Measurements from ENCODE around the gene GLS.

The GLS gene

DNA sequence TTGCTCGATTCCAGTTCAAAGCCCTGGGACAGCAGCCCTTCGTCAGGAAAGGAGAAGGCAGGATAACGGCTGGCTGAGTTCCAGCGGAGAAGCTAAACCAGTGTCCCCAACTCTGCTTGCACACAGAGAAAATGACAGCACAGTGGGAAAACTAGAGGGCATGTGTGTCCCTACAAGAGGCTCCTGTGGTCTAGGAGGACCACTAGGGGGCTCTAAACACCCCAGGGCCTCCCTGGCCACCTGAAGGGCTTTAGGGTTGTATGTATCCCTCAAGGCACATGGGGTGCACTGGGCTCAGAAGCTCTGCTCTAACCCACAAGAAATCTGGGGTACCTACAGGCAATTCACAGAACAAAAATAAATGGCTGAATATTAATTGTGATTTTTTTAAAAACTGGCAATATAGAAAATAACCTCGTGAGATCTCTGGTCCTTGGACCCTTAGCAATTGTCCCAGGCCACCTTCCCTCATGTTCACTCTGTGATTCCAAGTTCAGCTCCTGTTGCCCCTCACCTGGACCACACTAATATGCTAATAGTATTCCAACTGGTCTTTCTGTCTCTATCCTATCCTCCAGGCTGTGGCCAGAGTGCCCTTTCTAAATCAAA, 115.8 kb downstream of the GLS start:
- no peak for DNase-seq

DNA sequence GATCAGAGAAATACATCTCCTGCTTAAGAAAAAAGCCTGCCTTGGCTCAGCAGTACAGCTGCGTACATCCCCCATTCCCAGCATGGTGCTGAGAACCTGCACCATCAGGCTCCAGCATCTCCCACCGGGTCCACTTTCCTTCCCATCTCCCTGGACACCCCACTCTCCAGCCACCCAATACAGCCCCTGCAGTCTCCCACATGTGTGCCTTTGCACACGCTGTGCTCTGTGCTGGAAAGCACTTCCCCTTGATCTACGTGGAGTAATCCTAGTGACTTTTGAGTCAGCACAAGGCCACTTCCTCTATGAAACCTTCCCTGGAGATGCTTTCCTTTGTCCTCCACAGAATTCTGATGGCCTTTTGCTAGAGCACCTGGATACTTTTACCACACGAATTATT, 116.3 kb downstream of the GLS start:
- no peak for DNase-seq

DNA sequence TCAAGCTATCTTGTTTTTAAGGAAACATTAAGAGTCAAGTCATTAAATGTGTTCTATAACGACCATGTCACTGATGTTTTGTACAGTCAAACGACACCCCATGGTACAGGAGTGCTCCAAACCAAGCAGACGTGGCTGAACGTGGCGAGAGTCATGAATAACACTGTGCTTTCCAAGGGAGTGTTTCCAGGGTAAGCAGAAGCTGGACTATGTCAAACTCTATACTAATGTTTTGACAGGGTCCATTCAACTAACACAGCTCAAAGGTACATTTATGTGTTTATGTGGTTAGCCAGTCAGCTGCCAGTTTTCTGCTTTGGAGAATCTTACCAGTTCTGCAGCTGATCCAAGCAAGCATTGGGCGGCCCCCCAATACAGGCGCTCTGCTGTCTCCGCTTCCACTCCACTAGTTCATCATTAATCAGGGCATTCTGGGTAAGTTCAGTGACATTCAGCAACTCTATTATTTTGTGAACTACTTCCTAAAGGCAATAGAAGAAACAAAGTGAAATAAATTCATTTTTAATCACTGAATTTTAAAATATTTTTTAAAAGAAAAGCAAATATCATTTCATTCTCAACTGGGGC, 117.0 kb downstream of the GLS start:
- no peak for DNase-seq

DNA sequence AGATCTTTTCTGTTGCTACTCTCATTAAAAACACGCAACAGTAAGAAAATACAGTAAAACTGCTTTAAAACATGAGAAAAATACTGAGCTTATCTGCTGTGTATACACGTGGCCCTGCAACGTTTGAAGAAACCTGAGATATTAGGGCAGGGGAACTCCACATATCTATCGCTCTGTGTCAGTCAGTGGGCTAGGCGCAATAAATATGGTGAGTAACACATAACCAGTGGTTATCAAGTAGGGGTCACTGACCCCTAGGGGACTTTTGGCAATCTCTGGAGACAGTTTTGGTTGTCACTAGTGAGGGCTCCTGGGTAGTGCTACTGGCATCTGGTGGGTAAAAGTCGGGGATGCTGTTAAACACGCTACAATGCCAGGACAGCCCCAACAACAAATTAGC, 118.4 kb downstream of the GLS start:
- no peak for DNase-seq

DNA sequence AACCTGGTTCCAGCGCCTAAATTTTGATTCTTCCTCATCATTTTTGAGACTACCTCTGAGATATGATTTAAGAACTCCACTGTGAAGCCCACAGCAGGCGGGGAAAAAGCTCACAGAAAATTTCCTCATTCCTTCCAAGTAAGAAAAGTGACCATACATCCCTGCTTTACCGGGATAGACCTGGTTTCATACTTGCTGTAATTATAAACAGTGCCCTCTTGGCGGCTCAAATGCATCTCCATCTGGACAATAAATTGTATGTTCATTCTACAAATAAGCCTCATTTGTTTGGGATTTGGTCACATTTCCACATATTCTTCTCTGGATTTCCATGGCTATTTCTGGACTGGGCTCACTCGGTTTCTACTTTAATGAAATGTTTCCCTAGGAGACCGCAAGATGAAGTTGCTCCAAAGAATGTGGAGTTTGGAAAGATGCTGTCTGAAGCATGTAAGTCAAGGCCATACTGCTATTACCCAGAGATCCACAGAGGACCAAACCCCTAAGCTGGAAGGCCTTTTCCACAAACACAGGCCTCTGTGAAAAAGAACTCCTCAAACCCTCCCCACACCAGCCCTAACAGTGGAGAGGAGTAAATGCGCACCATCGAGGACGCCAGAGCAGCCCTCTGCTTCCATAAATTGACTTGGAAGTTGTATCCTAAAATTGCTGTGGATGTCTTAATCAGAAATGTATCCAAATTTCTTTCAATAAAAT, 119.5 kb downstream of the GLS start:
- no peak for DNase-seq

DNA sequence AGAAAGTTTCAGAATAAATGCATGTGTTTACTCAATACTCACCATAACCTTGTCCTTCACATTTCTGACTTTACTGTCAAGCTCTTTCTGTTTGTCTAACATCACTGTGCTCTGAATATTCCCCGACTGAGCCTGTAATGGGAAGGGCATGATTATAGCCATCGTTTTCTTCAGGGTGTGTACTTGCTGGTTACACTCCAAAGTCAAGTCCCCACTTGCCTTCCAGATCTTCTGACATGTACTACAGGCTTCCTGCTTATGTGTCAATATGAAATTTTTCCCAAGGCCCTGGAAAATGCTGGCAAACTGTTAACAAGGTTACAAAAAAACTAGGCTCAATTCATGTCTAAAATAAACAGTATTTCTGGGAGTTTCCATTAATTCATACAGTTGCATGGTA, 120.4 kb downstream of the GLS start:
- no peak for DNase-seq

DNA sequence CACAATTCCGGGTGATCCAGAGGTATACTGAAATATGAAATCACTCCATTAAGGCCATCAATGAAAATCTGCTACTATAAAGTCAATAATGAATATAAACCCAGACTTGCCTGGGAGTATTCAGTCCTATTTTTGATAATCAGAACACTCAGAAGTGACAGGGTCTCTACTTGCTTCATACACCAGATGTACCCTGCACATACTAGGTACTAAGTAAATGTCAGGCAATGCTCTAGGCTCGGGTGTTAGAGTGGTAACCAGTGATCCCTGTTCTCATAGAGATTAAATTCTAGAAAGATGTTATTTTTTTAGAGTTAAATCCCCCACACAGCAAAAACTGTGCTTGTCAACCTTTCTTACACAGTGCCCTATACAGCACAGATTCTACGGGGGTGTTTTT, 121.0 kb downstream of the GLS start:
- no peak for DNase-seq

DNA sequence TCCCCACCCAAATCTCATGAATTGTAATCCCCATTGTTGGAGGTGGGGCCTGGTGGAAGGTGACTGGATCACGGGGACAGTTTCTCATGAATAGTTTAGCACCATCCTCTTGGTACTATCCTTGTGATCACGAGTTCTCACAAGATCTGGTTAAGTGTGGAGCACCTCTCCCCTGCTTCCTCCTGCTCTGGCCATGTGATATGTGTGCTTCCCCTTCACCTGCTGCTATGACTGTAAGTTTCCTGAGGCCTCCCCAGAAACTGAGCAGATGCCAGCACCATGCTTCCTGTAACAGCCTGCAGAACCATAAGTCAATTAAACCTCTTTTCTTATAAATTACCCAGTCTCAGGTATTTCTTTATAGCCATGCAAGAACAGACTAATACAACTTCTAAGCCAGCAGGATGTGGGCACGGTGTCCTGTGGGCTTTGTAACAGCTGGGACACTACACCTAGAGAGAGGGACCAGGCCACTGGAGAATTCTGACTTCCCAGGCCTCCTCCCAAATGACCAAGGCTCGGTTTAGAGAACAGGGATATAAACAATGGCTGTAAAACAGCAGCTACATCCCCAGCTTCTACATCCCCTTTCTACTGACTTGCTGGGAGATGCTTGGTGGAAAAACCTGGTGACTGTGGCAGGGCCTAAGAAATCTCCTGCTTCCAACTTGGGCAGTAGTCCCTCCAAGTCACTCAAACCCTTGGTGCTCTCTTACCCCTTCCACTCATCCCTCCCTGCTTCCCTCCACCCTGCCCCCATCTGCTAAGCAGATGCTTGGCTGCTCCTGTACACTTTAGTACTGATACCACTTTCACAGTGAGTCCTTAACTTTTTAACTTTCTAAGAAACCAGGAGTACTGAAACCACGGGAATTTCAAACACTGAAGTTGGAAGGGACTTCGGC, 123.0 kb downstream of the GLS start:
- DNase-seq, result no peak

DNA sequence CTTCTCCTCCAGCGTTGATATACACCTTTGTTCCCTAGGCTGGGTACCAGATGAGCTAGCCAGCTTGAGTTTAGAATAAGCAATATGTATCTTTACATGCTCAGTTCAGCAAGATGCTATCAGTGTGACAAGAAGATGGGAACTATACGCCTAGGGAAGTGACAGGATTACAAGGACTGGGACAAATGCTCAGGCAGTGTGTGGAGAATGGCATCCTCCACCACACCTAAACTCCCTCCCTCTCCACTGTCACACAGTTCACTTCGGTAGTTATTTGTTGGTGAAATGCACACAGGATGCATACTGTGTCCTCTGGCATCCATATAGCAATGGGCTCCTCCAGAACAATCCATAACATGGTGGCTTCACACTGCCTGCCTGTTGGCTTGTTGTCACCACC, 125.7 kb downstream of the GLS start:
- DNase-seq, result no peak

DNA sequence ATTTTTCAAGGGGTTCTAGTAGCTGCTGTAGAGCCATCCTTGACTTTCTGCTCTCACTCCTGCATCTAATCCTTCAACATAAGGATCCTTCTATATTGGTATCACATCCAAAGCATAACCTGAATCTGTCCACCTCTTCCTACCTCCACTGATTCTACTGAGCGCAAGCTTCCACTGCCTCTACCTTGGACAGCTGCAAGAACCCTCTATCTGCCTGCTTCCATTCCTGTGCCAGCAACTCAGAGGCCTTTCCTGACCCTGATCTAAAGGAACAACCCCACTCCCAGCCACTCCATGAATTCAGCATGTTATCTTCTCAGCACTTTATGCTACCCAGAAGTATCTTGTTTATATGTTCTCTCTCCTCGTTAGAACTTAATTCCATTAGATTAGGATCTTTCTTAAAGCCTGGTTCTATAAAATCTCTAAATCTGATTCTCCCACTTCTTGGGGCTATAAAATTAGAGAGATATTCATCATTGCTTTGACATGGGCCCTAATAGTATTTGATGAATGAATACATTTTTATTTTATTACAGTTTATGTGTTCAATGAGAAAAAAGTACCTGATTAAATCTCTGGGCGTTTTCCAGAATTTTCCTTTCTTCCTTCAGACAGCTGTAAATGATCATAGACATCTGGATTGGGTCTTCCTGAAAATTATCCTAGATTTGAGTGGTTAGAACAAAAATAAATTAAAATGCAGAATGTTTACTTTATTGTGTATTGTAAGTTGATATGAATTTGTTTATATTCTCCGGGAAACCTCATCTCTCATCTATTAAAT, 126.6 kb downstream of the GLS start:
- DNase-seq, result no peak

DNA sequence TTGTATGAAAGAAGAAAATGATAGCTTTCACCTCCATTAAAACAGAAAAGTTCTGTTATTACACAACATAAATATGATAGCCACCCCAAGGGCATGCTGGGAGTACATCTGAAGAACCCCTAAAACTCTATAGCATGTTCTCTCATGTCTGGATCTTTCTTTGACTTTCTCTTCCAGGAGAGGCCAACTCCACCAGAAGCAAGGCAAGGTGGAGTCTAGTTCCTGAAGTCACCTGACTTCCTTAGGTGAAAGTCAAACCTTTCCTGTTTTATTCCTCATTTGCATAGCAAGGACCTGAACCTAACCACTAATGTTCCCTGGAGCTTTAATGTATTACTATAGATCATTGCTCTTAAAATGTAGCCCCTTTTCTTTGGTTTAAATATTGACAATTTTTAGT, 127.7 kb downstream of the GLS start:
- no peak for DNase-seq

DNA sequence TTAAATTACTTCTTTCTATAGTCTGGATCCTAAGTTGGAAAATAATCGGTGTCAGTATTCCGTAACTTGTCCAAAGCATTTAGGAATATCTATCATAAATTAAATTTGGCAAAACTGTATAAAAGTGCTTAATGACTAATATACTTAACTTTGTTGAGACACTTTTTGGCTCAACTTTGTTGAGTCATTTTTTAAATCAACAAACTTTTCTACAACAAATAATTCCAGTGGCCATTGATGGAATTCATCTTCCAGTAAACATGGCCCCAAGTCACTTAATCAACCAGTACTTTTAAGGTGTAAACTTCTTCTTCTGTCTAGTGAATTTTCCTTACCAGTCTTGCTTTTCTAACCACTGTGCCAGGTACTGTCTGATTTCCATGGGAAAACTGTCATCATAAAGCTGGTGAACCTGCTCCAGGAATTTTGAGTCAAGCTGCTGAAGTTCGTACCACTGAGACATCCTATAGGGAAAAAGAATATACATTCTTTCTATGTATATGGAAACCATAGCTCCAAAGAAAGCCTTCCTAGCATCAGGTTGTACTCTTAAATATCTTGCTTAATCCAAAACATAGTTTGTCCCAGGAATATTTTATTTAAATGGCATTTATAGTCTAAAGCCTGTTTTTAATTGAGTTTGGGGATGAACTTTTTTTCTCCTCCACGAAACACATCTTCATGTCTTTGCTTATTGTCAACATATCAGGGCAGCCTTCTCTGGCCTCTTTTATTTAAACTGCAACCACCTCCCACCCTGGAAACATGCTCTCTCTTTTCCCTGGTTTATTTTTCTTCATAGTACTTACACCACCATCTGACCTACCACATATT, 129.1 kb downstream of the GLS start:
- DNase-seq, result no peak

DNA sequence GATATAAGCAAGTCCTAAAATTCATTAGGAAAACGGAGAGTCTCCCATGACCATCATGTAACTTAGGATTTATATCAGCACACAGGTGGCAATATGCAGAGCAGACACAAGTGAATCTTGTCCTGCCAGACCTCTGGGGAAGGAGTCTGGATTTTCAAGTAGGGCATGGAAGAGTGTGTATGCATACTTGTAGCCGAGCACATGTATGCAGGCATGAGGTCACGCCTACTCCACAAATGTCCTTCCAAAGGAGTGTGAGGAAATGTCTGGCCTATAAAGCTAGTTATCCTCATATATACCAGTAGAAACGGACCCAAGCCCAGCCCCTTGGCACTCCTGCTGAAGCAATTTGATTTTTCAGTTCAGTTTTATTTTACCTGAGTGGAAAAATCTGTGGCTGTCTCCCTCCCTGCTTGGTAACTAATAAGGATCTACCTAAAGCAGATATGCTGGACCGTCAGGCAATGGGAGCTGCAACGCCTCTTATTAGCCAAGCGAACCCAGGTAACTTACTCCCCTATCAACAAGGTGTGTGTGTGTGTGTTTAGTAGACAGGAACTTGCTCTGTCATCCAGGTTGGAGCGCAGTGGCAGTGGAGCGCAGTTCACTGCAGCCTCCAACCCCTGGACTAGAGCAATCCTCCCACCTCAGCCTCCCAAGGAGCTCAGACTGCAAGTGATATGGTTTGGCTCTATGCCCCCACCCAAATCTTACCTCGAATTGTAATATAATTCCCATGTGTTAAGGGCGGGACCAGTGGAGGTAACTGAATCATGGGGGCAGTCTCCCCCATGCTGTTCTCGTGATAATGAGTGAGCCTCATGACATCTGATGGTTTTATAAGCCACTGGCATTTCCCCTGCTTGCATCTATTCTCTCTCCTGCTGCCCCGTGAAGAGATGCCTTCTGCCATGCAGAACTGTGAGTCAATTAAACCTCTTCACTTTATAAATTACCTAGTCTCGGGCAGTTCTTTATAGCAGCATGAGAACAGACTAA, 130.6 kb downstream of the GLS start:
- DNase-seq, result no peak

DNA sequence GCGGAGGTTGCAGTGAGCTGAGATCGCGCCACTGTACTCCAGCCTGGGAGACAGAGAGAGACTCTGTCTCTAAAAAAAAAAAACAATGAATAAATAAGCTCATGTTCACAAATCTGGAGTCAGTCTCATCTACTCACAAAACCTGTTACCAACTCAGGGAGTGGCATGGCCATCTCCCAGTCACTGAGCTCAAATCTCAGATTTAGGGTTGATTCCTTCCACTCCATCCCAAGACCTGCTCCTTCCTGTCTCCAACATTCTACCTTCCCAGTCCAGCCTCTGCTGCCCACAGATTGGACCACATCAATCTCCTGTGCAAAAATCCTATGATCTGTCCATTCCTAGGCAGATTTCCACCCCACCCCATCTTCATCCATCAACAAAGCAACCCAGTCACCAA, 131.7 kb downstream of the GLS start:
- no peak for DNase-seq

DNA sequence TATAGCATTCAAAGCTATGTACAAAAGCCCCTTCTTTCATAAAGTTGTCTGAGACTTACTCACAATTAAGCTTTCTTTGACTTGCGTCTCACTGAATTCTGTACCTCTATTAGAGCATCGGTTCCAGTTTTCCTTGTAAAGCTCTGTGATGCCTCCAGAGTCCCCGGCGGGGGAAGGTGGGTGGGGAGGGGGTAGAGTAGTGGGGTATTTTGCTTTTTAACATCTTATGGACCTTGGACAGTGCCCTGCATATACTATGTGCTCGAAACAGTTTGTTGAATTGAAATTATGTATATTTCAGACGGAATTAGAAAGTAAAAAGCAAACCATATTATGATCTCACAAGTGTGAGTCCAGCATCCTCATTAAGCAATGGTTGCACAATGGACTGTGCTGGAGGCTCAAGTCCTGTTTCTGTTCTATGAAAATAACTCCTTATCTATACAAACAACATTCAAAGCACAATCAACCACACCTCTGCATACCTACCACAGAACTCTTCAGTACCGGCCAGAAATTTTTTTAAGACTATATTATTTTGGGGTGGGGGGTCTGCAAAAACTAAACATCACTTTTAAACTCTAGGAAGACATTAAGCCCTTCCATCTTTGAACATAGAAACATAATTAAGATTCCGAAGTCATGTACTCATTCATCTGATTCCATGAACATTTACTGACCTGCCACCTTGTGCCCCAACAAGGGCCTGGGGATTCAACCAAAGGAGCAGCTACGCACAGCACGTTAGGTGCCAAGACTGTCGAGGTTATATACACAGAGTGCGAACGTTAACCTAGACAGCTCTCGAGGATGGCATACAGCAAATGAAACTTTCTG, 132.4 kb downstream of the GLS start:
- DNase-seq, result no peak

DNA sequence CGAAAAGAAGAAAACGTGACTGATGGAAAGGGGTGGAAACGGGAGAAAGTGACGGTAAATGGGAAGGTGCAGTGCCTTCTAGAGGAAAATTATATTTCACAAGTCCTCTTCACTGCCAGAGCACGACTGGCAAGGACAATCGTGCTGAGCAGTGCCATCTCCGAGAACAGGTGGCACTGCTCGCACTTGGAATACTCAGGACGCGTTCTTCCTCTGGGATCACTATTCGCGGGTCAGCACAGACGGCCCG, 133.0 kb downstream of the GLS start:
- DNase-seq, result no peak

DNA sequence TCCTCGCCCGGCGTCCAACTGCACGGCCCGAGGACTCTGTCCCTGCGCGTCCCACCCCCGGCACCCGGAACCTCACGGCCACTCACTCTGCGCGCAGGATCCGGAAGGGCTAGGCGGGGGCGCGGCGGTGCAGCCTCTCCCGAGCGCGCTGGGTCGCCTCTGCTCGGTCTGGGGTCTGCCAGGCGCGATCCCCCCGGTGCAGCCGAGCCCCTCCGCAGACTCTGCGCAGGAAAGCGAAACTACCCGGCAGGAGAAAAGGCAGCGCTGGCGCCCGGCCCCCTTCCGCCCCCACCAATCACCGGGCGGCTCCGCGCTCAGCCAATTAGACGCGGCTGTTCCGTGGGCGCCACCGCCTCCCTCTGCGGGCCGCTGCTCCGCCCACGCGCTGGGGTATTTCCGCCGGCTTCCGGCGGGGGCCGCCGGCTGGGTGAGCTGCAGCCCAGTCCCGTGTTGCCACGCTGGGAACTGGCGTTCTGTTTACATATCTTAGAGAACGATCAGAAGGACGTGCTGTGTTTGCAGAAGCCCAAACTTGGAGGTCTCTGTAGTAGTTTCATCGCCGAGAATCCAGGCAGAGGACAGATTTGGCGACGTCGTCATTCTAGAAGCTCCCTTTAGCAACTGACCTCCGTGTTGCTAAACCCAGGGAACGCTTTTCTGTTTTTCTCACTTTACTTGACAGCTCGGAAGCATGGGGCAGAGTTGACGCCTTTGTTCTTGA, 133.5 kb downstream of the GLS start, which contains the start of gene STAT1:
Gene STAT1 (minus strand): TSS at position 240 of the 721 bp plus-strand sequence. CDS start 4,168 bp downstream, outside the sequence.
- peak; percentile 35 to 96 (median 88) for DNase-seq

DNA sequence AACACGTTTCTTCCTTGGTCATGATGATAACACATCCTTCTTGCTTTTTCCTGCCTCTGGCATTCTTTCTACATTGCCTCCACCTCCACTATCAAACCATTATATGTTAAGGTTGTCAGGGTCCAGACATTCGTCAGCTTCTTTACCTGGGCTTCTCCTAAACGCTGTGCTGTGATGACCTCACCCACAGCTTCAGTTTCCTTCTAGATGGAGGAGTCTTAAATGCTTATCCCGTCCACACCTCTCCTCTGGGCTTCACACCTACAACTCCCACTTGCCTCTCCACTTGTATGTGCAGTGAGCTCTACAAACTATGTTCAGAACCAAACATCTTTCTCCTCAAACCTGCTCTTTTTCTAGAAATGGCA, 134.0 kb downstream of the GLS start:
- DNase-seq, result no peak
